ENCODE measurements around the gene HS6ST2.

GRCh38 chrX:132624466-132624865, 334.0 kb downstream of the HS6ST2 start:
- TF ChIP-seq POLR2AphosphoS5 (IDR thresholded peaks at IDR 0.05; ENCODE audit: borderline replicate concordance, low read depth, low read length) (no peak), EZH2 (IDR thresholded peaks at IDR 0.05) (no peak), FOXP2 (optimal IDR thresholded peaks at IDR 0.05; ENCODE audit: control extremely low read depth, extremely low read length, insufficient read depth) (no peak)

Measured in SK-N-MC (cell line).